PC-3 (cell line): ENCODE results near the gene LUC7L3. TPM values are rescaled to one million over a fixed set of nuclear protein-coding genes. Genes with fewer than 3 reads are reported as not detected.

Source experiments
- ATAC-seq: fragments of 200-7000 bp; cut with Tn5 transposase; 2 replicates; pipeline ENCODE4 v1.9.1; 2020; ENCODE audit warnings: mild to moderate bottlenecking, moderate library complexity
- BruUV-seq: library from RNA; stranded (reverse); fragments of 400-500 nt; replicated peaks from 2 replicates; lab custom pipeline; 2021; lab: Mats Ljungman, UMichigan
- CTCF ChIA-PET: fragments of 300-600 bp; sonication (Branson Sonifier 250); formaldehyde crosslinking; loops from one replicate; lab custom pipeline; 2022; ENCODE audit warnings: antibody characterized with exemption; lab: Charles Lee
- POLR2A ChIA-PET: fragments of 300-600 bp; sonication (Branson Sonifier 250); formaldehyde crosslinking; loops from one replicate; lab custom pipeline; 2022; ENCODE audit warnings: antibody characterized with exemption; ENCODE audit not compliant: unreplicated experiment; lab: Charles Lee
- DNase-seq: peaks from one replicate; pipeline ENCODE4 v3.0.0-alpha.2; 2015
- H2AFZ ChIP-seq: fragments of 300-600 bp; sonication (generic); 2 replicates; pipeline ENCODE4 v1.6.0; 2016; ENCODE audit warnings: antibody characterized with exemption, low read length
- H3F3A ChIP-seq: fragments of 300-600 bp; sonication (generic); one replicate; pipeline ENCODE4 v1.6.0; 2017; ENCODE audit warnings: antibody characterized with exemption, low read length, control low read depth, mild to moderate bottlenecking; ENCODE audit not compliant: unreplicated experiment
- H3K27ac ChIP-seq: fragments of 300-600 bp; sonication (generic); 2 replicates; pipeline ENCODE4 v1.5.1; 2016; ENCODE audit warnings: mild to moderate bottlenecking, low read length
- H3K27me3 ChIP-seq: fragments of 300-600 bp; sonication (generic); 2 replicates; pipeline ENCODE4 v1.6.1; 2016; ENCODE audit warnings: low read length, mixed read lengths
- H3K36me3 ChIP-seq: fragments of 300-600 bp; sonication (generic); 2 replicates; pipeline ENCODE4 v1.6.1; 2016; ENCODE audit warnings: low read depth, mixed run types, low read length, mixed read lengths
- H3K4me1 ChIP-seq: fragments of 300-600 bp; sonication (generic); 2 replicates; pipeline ENCODE4 v1.5.1; 2016; ENCODE audit warnings: low read length; ENCODE audit not compliant: insufficient read depth
- H3K4me2 ChIP-seq: fragments of 300-600 bp; sonication (generic); 2 replicates; pipeline ENCODE4 v1.6.0; 2016; ENCODE audit warnings: low read length
- H3K4me3 ChIP-seq: fragments of 300-600 bp; sonication (generic); 2 replicates; pipeline ENCODE4 v1.5.1; 2016; ENCODE audit warnings: mild to moderate bottlenecking, low read length, mixed read lengths
- H3K79me2 ChIP-seq: fragments of 300-600 bp; sonication (generic); 2 replicates; pipeline ENCODE4 v1.6.1; 2017; ENCODE audit warnings: low read length, mixed read lengths
- H3K9ac ChIP-seq: fragments of 300-600 bp; sonication (generic); 2 replicates; pipeline ENCODE4 v1.6.0; 2016; ENCODE audit warnings: mild to moderate bottlenecking, low read length
- H3K9me2 ChIP-seq: fragments of 300-600 bp; sonication (generic); replicated peaks from 2 replicates; pipeline ENCODE4 v1.6.1; 2016; ENCODE audit warnings: mixed run types, low read length, mixed read lengths
- H3K9me3 ChIP-seq: fragments of 300-600 bp; sonication (generic); 2 replicates; pipeline ENCODE4 v1.6.1; 2016; ENCODE audit warnings: low read length, mixed read lengths
- H4K20me1 ChIP-seq: fragments of 300-600 bp; sonication (generic); 2 replicates; pipeline ENCODE4 v1.6.1; 2016; ENCODE audit warnings: low read length, mixed read lengths
- CTCF ChIP-seq: fragments of 300-600 bp; sonication (generic); conservative IDR thresholded peaks from 2 replicates; pipeline ENCODE4 v1.5.1; 2017; ENCODE audit warnings: antibody characterized with exemption, low read depth, mild to moderate bottlenecking, low read length
- EZH2 ChIP-seq: fragments of 300-600 bp; sonication (generic); IDR thresholded peaks from one replicate; pipeline ENCODE4 v1.6.1; 2017; ENCODE audit warnings: antibody characterized with exemption, mild to moderate bottlenecking, low read length; ENCODE audit not compliant: unreplicated experiment
- EZH2phosphoT487 ChIP-seq: fragments of 300-600 bp; sonication (generic); IDR thresholded peaks from 2 replicates; pipeline ENCODE4 v1.6.1; 2018; ENCODE audit warnings: mild to moderate bottlenecking, antibody characterized with exemption, low read length, borderline replicate concordance
- intact Hi-C: fragments of 100-400 bp; cut with micrococcal nuclease; formaldehyde crosslinking; loops from 2 replicates; pipeline ENCODE4 v1.9.0; 2023
- total RNA-seq: library from RNA; depleted of rRNA; stranded (reverse); fragments of >200 nt; gene quantifications from 2 replicates; pipeline ENCODE4 v1.2.3, GENCODE V29; 2014

LUC7L3 gene
- total RNA-seq, 1 experiment from 2014 or later, result 43.0 TPM

GRCh38 chr17:50697062-50697461 is 22.3 kb upstream of the LUC7L3 start:
- no peak overlapping the region for H2AFZ ChIP-seq
- ATAC-seq (no peak), DNase-seq (peak; percentile 62)
- ChIA-PET CTCF (interaction anchor here (0.6 to 1.0 kb wide), 5 partner anchors 48 to 146 kb away, joined by 3 read pairs; no protein-coding TSS in a partner anchor), POLR2A (interaction anchor here (0.5 kb wide), 1 partner anchor 156 kb away, joined by 3 read pairs; no protein-coding TSS in a partner anchor)
- H3K27me3 ChIP-seq, result no peaks in the 10 kb centered on the region
- intact Hi-C loops, result loop anchor here (5.0 kb wide), 1 partner anchor 145 kb away; no protein-coding TSS in a partner anchor
- no peaks in the 10 kb centered on the region for H3K9me3 ChIP-seq
- peaks cover 47% of the 10 kb centered on the region for H3K36me3 ChIP-seq
- TF ChIP-seq EZH2phosphoT487, result no peak
- no peak for TF ChIP-seq EZH2
- TF ChIP-seq CTCF, result no peak
- H3K4me3 ChIP-seq, result no peak overlapping the region
- peaks cover 20% of the 10 kb centered on the region for H3F3A ChIP-seq
- H3K9ac ChIP-seq, result 0 out of 2 replicates have a peak overlapping the region, but pooled peaks have one; percentile 14
- no TSS peak for BruUV-seq
- H4K20me1 ChIP-seq, result no peaks in the 10 kb centered on the region
- no peaks in the 10 kb centered on the region for H3K9me2 ChIP-seq
- peak overlapping the region; percentile 39 for H3K27ac ChIP-seq
- H3K4me1 ChIP-seq, result peaks cover 95% of the 10 kb centered on the region
- H3K79me2 ChIP-seq, result peaks cover 44% of the 10 kb centered on the region
- H3K4me2 ChIP-seq, result peak overlapping the region; percentile 58

- peak overlapping the region; percentile 87 for H3K27ac ChIP-seq
- no TSS peak for BruUV-seq
- H3K9me2 ChIP-seq, result no peaks in the 10 kb centered on the region
- peak; percentile 61 for DNase-seq
- intact Hi-C loops, result loop anchor here (5.0 kb wide), 1 partner anchor 145 kb away; no protein-coding TSS in a partner anchor
- peaks cover 47% of the 10 kb centered on the region for H3K36me3 ChIP-seq
- CTCF ChIA-PET, result interaction anchor here (0.6 to 1.0 kb wide), 4 partner anchors 49 to 145 kb away, joined by 3 to 4 read pairs (median 3); no protein-coding TSS in a partner anchor
- H2AFZ ChIP-seq, result no peak overlapping the region
- POLR2A ChIA-PET, result no interaction called here
- no peaks in the 10 kb centered on the region for H3K27me3 ChIP-seq
- H3F3A ChIP-seq, result peaks cover 13% of the 10 kb centered on the region
- no peak for ATAC-seq
- H3K4me1 ChIP-seq, result peaks cover 88% of the 10 kb centered on the region
- peak; percentile 73 for TF ChIP-seq CTCF
- no peak for TF ChIP-seq EZH2
- no peak for TF ChIP-seq EZH2phosphoT487
- H3K9me3 ChIP-seq, result no peaks in the 10 kb centered on the region
- H3K4me2 ChIP-seq, result peak overlapping the region; percentile 82
- H4K20me1 ChIP-seq, result no peaks in the 10 kb centered on the region
- 0 out of 2 replicates have a peak overlapping the region, but pooled peaks have one; percentile 27 for H3K9ac ChIP-seq
- H3K4me3 ChIP-seq, result no peak overlapping the region
- peaks cover 51% of the 10 kb centered on the region for H3K79me2 ChIP-seq
These were observed 21.6 kb upstream of the LUC7L3 start for GRCh38 chr17:50697663-50698272.

GRCh38 chr17:50699410-50699809 is 20.0 kb upstream of the LUC7L3 start:
- peaks cover 55% of the 10 kb centered on the region for H3K36me3 ChIP-seq
- BruUV-seq, result no TSS peak
- no peaks in the 10 kb centered on the region for H4K20me1 ChIP-seq
- H3K4me3 ChIP-seq, result peak overlapping the region; percentile 36
- DNase-seq (peak; percentile 96), ATAC-seq (peak; percentile 80)
- CTCF ChIA-PET, result no interaction called here
- intact Hi-C loops, result loop anchor here (5.0 kb wide), 1 partner anchor 143 kb away; no protein-coding TSS in a partner anchor
- H3K79me2 ChIP-seq, result peaks cover 65% of the 10 kb centered on the region
- no peaks in the 10 kb centered on the region for H3K27me3 ChIP-seq
- no peaks in the 10 kb centered on the region for H3K9me2 ChIP-seq
- no peak for TF ChIP-seq EZH2
- peak overlapping the region; percentile 27 for H3K9ac ChIP-seq
- peak overlapping the region; percentile 87 for H3K27ac ChIP-seq
- no peak overlapping the region for H2AFZ ChIP-seq
- peaks cover 80% of the 10 kb centered on the region for H3K4me1 ChIP-seq
- POLR2A ChIA-PET, result no interaction called here
- peaks cover 5% of the 10 kb centered on the region for H3F3A ChIP-seq
- H3K9me3 ChIP-seq, result no peaks in the 10 kb centered on the region
- H3K4me2 ChIP-seq, result peak overlapping the region; percentile 82
